ENCODE results near the gene ATP2B3. TPM values are rescaled to one million over a fixed set of nuclear protein-coding genes. Genes with fewer than 3 reads are reported as not detected.

The ATP2B3 gene
- total and polyA plus RNA-seq, 9 of the 15 experiments (the other 6 are each of a cell fraction or from before 2014, with no cell fraction given) = 0.04 TPM; not detected in 8

- Histone ChIP-seq H3K4me3 (peak overlapping the region; percentile 63), H3K4me2 (ENCODE audit: insufficient read depth, low read length) (peak overlapping the region; percentile 90), H3K9me3 (replicated peaks; ENCODE audit: control insufficient read depth, insufficient read depth, low read depth, low read length) (no peaks in the 10 kb centered on the region), H3K9me1 (ENCODE audit: control insufficient read depth, insufficient read depth, low read length) (no peaks in the 10 kb centered on the region), H3K36me3 (ENCODE audit: control insufficient read depth, insufficient read depth, low read length) (peaks cover 14% of the 10 kb centered on the region; the same call in 2 of the 3 replicates), H3K27ac (ENCODE audit: extremely low read depth, low read depth, low read length) (peak overlapping the region; percentile 55; the same call in 2 of the 3 replicates), H3K4me1 (replicated peaks in 1 of 2; ENCODE audit: control insufficient read depth in 2 of 2, insufficient read depth in 2 of 2, low read length in 2 of 2) (peaks cover 8 to 22% of the 10 kb centered on the region in 2 experiments; a peak in 4 of 5 replicates), H3K27me3 (ENCODE audit: control insufficient read depth in 2 of 2, insufficient read depth in 2 of 2, low read length in 2 of 2) (0 out of 5 replicates have a peak, but pooled peaks cover 0 to 9% of the 10 kb centered on the region in 2 experiments), H3K79me2 (ENCODE audit: control insufficient read depth, insufficient read depth, low read length) (peaks cover 22% of the 10 kb centered on the region; the same call in 2 of the 3 replicates), H4K20me1 (replicated peaks; ENCODE audit: control insufficient read depth, insufficient read depth, low read length) (no peaks in the 10 kb centered on the region), H3K9ac (ENCODE audit: insufficient read depth in 1 of 2, low read depth in 2 of 2, low read length in 2 of 2) (peak overlapping the region; percentile 74 to 87), H2AFZ (ENCODE audit: low read depth, low read length) (peak overlapping the region; percentile 97)
- DNase-seq (ENCODE audit: extremely low read depth in 1 of 4, low spot score in 3 of 4) (peak; percentile 94 to 96 (median 96)), FAIRE-seq (peak; percentile 49), ATAC-seq (peak; percentile 97)
- in situ Hi-C loops (cut with MboI) (no loop called here), intact Hi-C loops (cut with micrococcal nuclease) (no loop called here)
- 1% methylated on average over 24 of the region's 79 CpGs for WGBS (ENCODE audit: insufficient coverage, low coverage, missing lambda C conversion rate)
- TSS peak; percentile 79 for BruUV-seq (replicated peaks)
- POLR2A ChIA-PET = interaction anchor here (0.6 to 1.9 kb wide), 4 partner anchors 9 to 465 kb away, joined by 3 to 12 read pairs (median 3); no protein-coding TSS in a partner anchor
- CTCF ChIA-PET (ENCODE audit: low intra/inter-chr PET ratio) = no interaction called here
- TF ChIP-seq HMBOX1 (IDR thresholded peaks at IDR 0.05) = no peak
- TF ChIP-seq RBFOX2 (IDR thresholded peaks at IDR 0.05; ENCODE audit: low read depth, low read length) = peak; percentile 52
- no peak for TF ChIP-seq HMG20A (CRISPR knock-in tag; conservative IDR thresholded peaks at IDR 0.05)
- peak; percentile 64 for TF ChIP-seq CCNT2 (IDR thresholded peaks at IDR 0.05; ENCODE audit: borderline replicate concordance, extremely low read depth, insufficient read length, low read depth, low read length)
- TF ChIP-seq MEIS2 (IDR thresholded peaks at IDR 0.05; ENCODE audit: partially characterized antibody) = peak; percentile 97
- TF ChIP-seq ZNF639 (CRISPR knock-in tag; conservative IDR thresholded peaks at IDR 0.05 in 1 of 2, IDR thresholded peaks at IDR 0.05 in 1 of 2) = peak in 1 of 2 experiments; percentile 77; a peak in 2 of 4 replicates
- no peak for TF ChIP-seq RHOXF2B (CRISPR knock-in tag; conservative IDR thresholded peaks at IDR 0.05)
- TF ChIP-seq MAZ (CRISPR knock-in tag; conservative IDR thresholded peaks at IDR 0.05 in 1 of 2, IDR thresholded peaks at IDR 0.05 in 1 of 2) = peak in 1 of 2 experiments; percentile 35; a peak in 3 of 4 replicates
- no peak for TF ChIP-seq SMARCC2 (IDR thresholded peaks at IDR 0.05; ENCODE audit: low read depth)
- TF ChIP-seq POU5F1 (IDR thresholded peaks at IDR 0.05; ENCODE audit: borderline replicate concordance, low read depth, low read length, partially characterized antibody) = peak; percentile 66
- peak; percentile 16; the same call in 1 of the 2 replicates for TF ChIP-seq SMAD4 (CRISPR knock-in tag; conservative IDR thresholded peaks at IDR 0.05)
- TF ChIP-seq UBTF (IDR thresholded peaks at IDR 0.05; ENCODE audit: borderline replicate concordance in 1 of 2, low read depth in 2 of 2, low read length in 2 of 2) = 0 out of 4 replicates have a peak, but pooled peaks of 1 of the 2 experiments have one; percentile 31
- TF ChIP-seq L3MBTL2 (IDR thresholded peaks at IDR 0.05) = peak; percentile 30
These were observed 82.0 kb downstream of the ATP2B3 start for GRCh38 chrX:153599192-153600031.

All from K562 (cell line).